A375 (cell line): ENCODE measurements around the gene ARHGEF12. TPM values are rescaled to one million over a fixed set of nuclear protein-coding genes. Genes with fewer than 3 reads are reported as not detected.

Experiments
- small RNA-seq: library from RNA; depleted of rRNA; stranded (forward); fragments of <200 nt; gene quantifications from one replicate; pipeline ENCODE3, GENCODE V24; 2014
- total RNA-seq: library from RNA; depleted of rRNA; stranded (reverse); fragments of >200 nt; shearing (Covaris generic); gene quantifications from 2 replicates; pipeline ENCODE4 v1.2.3, GENCODE V29; 2014; rRNA removed

ARHGEF12 gene
- 31.6 and 40.9 TPM in 2 replicates for total RNA-seq

DNA sequence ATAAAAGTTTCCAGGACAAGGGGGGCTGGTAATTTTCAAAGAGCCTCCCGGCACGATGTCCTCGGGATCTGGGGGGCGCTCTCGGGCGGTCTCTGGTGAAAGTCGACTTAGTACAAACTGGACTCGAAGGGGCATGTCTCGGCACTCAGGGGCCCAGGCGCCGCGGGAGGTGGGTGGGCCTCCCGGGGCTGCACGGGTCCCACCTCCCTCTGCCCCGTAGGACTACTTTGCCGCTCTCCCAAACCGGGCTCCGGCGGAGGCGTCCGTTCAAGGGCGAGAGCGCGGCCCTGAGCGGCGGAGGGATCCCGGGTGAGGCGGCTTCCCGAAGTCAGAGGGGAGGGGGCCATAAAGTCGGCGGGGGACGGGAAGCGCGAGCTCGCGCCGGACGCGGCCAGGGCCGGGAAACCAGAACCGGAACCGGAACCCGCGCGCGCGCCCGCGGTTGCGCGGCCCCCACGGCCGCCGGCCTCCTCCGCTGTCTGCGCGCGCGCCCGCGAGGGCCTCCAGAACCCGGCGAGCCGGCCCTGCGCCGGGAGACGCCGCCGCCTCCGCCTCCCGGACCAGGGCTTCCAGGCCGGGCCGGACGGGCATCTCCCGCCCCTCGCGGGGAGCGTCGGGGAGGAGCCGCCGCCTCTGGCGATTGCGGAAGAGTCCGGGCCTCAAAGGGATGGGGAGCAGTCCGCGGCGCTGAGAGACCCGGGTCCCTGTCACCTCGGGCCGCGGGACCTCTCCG is at the start of gene ARHGEF12:
ARHGEF12 (plus strand) TSS at position 506 of the 733 bp plus-strand sequence. CDS start 831 bp downstream, outside the sequence.

GRCh38 chr11:120324932-120325810 is 11.0 kb upstream of the ARHGEF12 start, which contains the start of gene TLCD5:
Gene TLCD5, plus strand, starts transcription at chr11:120325299. Its CDS starts 2,143 bp downstream, at chr11:120327442.

DNA sequence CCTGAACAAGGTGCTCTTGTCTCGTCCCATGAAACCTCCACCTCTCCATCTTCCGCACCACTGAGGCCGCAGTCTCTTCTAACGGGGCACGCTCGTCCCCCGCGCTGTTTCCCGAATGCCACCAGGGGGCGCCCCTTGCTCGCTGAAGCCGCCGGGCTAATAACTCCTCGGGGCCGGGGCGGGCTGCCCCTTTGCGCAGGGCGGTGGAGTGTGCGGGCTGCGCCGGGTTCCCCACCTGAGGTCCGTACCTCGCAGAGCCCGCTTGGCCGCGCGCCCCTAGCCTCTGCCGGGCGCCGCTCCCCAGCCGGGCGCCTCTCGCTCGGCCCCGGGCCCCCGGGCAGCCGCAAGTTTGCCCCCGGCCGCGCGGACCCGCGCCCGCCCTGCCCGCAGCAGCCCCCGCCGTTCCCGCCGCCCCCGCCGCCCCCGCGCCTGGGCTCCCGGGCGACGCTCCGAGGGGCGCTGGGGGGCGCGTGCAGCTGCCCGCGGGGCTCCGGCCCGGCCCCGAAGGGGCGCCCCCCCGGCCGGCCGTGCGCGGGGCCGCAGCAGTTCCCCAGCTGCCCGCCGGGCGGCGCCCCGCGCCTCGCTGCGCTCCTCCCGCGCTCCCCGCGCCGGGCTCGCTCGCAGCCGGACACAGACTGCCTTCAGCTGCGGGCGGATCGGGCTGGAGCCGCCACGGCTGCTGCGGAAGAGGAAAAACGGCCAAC is 175.1 kb downstream of the ARHGEF12 start, which contains the start of gene GRIK4:
GRIK4 (plus strand) TSS at position 633 of the 704 bp plus-strand sequence. CDS start 148,571 bp downstream, outside the sequence.

Small RNA genes within 50 kb of the gene (small RNA-seq; reads per million reads assigned to genes)
- gene RF00100 = 5,726 reads per million, percentile 100 among the genes with 10 or more reads in this experiment

Other genes starting within 250 kb of the ARHGEF12 start
- gene TRIM29, start 198.3 kb upstream of the ARHGEF12 start, total RNA-seq = 0.08 and 2.1 TPM in 2 replicates
- gene OAF, start 125.4 kb upstream of the ARHGEF12 start, total RNA-seq = 160 and 164 TPM in 2 replicates
- gene POU2F3, start 96.3 kb upstream of the ARHGEF12 start, total RNA-seq = 0.11 and 0.50 TPM in 2 replicates
- gene TLCD5, start 11.1 kb upstream of the ARHGEF12 start, total RNA-seq = 8.8 and 10.8 TPM in 2 replicates
- gene GRIK4, start 175.3 kb downstream of the ARHGEF12 start, total RNA-seq = not detected in 2 replicates